Activated T-cell treated with anti-CD3 and anti-CD28 coated beads, Interleukin-2, amount 50 U/mL, for 72 hours (primary cell): ENCODE measurements around the gene GNAI1. TPM values are rescaled to one million over a fixed set of nuclear protein-coding genes. Genes with fewer than 3 reads are reported as not detected.

Experiments
- ATAC-seq, 2 donors: fragments of 150-1000 bp; cut with Tn5 transposase; replicated peaks in 1 of 2; 2 replicates each; pipeline ENCODE4 v1.10.0; 2021; ENCODE audit warnings: moderate library complexity in 2 of 2, mild to moderate bottlenecking in 1 of 2
- DNase-seq, 2 donors: peaks; one replicate each; pipeline ENCODE4 v3.0.0; 2021 to 2022; ENCODE audit warnings: mixed read lengths in 1 of 2
- H3K27ac Mint-ChIP-seq: one replicate; pipeline ENCODE4 v1.8.0; 2022; ENCODE audit warnings: mild to moderate bottlenecking, moderate library complexity, mixed read lengths
- H3K27me3 Mint-ChIP-seq: one replicate; pipeline ENCODE4 v1.8.0; 2022; ENCODE audit warnings: low read depth, mixed read lengths
- H3K36me3 Mint-ChIP-seq, 2 donors: one replicate each; pipeline ENCODE4 v1.8.0; 2022; ENCODE audit warnings: mixed read lengths in 2 of 2, mild to moderate bottlenecking in 1 of 2; ENCODE audit not compliant: insufficient read depth in 2 of 2
- H3K4me1 Mint-ChIP-seq: one replicate; pipeline ENCODE4 v1.8.0; 2022; ENCODE audit warnings: low read depth, mixed read lengths
- H3K4me3 Mint-ChIP-seq, 2 donors: one replicate each; pipeline ENCODE4 v1.8.0; 2022; ENCODE audit warnings: mild to moderate bottlenecking in 2 of 2, mixed read lengths in 2 of 2, moderate library complexity in 2 of 2
- H3K9me3 Mint-ChIP-seq, 2 donors: one replicate each; pipeline ENCODE4 v1.8.0; 2022; ENCODE audit warnings: mixed read lengths in 2 of 2
- total RNA-seq, 2 donors: library from RNA; stranded (reverse); gene quantifications; one replicate each; pipeline ENCODE4 v1.2.3, GENCODE V29; 2022

GNAI1 gene
- total RNA-seq, 2 donors from 2014 or later = 4.0 to 4.4 TPM

- no peaks in the 10 kb centered on the region for H3K4me1 Mint-ChIP-seq
- no peak overlapping the region for H3K27ac Mint-ChIP-seq
- DNase-seq (no peak), ATAC-seq (no peak)
- no peaks in the 10 kb centered on the region for H3K36me3 Mint-ChIP-seq
- peaks cover 8% of the 10 kb centered on the region for H3K27me3 Mint-ChIP-seq
- no peak overlapping the region for H3K4me3 Mint-ChIP-seq
- H3K9me3 Mint-ChIP-seq = peaks cover 2 to 5% of the 10 kb centered on the region in 2 donors
Measured at GRCh38 chr7:80260606-80261005, 126.0 kb downstream of the GNAI1 start.

DNA sequence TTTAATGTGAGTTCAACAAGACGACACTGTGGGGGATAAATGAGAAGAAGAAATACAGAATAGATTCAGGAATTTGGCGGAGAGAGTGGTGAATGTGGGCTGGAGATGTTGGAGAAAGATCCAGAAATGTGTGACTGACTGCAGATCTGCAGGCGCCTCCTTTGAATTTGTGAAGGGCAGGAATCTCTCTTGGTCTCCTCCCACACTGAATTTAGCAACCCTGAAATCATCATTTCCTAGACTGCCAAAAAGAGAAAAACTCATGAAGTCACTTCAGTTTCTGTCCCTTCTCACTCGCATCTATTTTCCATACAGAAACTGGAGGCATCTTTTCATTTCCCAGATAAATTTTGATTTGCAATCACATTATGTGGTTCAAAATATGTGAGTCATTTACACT, 128.7 kb downstream of the GNAI1 start:
- Mint-ChIP-seq H3K27me3 (no peaks in the 10 kb centered on the region), H3K4me1 (no peaks in the 10 kb centered on the region), H3K4me3 (no peak overlapping the region), H3K9me3 (peaks cover 0 to 2% of the 10 kb centered on the region in 2 donors), H3K27ac (no peak overlapping the region), H3K36me3 (no peaks in the 10 kb centered on the region)
- no peak for DNase-seq
- no peak for ATAC-seq

- no peak for DNase-seq
- Mint-ChIP-seq H3K27me3 (no peaks in the 10 kb centered on the region), H3K9me3 (peaks cover 0 to 2% of the 10 kb centered on the region in 2 donors), H3K4me3 (no peak overlapping the region), H3K36me3 (no peaks in the 10 kb centered on the region), H3K4me1 (no peaks in the 10 kb centered on the region), H3K27ac (no peak overlapping the region)
- no peak for ATAC-seq
Measured at GRCh38 chr7:80263821-80264220, 129.2 kb downstream of the GNAI1 start.

DNA sequence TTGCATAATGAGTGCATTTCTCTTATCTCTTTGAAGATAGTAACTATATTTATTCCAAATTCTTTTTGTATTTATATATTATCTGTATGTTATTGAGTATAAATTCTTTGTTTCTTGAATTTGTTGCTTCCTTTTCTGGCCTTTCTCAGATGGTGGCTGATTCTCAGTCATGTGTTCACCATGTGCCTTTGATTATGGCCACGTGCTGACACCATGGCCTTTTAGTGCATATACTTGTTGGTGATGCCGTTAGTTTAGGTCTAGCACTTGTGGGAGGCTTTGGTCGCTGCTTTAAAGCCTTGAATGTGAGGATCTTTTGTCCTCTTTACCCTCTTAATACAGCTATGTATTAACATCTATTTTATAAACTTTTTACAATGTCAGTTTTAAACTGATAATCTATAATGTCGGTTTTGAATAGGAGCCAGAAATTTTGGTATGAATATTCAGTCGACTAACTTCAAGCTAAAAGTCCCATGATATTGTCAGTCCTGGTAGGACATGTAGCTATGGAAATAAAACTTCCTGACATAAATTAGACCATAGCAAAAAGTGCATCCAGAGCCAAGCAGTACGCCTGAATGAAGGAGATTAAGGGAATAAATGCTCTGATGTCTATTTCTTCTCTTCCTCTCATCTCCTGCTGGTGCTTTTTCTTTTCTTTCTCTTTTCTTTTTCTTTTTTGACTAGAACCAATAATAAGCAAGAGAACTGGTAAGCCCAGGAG, 130.3 kb downstream of the GNAI1 start:
- DNase-seq = no peak
- Mint-ChIP-seq H3K9me3 (peaks cover 0 to 2% of the 10 kb centered on the region in 2 donors), H3K4me3 (no peak overlapping the region), H3K36me3 (no peaks in the 10 kb centered on the region), H3K27ac (no peak overlapping the region), H3K27me3 (no peaks in the 10 kb centered on the region), H3K4me1 (no peaks in the 10 kb centered on the region)
- no peak for ATAC-seq

- no peak for ATAC-seq
- no peak overlapping the region for H3K4me3 Mint-ChIP-seq
- no peaks in the 10 kb centered on the region for H3K4me1 Mint-ChIP-seq
- H3K36me3 Mint-ChIP-seq = no peaks in the 10 kb centered on the region
- DNase-seq = no peak
- H3K9me3 Mint-ChIP-seq = no peaks in the 10 kb centered on the region
- H3K27ac Mint-ChIP-seq = no peak overlapping the region
- H3K27me3 Mint-ChIP-seq = no peaks in the 10 kb centered on the region
Measured at GRCh38 chr7:80272560-80273239, 138.1 kb downstream of the GNAI1 start.

- no peaks in the 10 kb centered on the region for H3K4me1 Mint-ChIP-seq
- no peak overlapping the region for H3K4me3 Mint-ChIP-seq
- no peaks in the 10 kb centered on the region for H3K36me3 Mint-ChIP-seq
- ATAC-seq (no peak), DNase-seq (no peak)
- no peaks in the 10 kb centered on the region for H3K9me3 Mint-ChIP-seq
- H3K27me3 Mint-ChIP-seq = no peaks in the 10 kb centered on the region
- H3K27ac Mint-ChIP-seq = no peak overlapping the region
Measured at GRCh38 chr7:80273327-80273726, 138.7 kb downstream of the GNAI1 start.

DNA sequence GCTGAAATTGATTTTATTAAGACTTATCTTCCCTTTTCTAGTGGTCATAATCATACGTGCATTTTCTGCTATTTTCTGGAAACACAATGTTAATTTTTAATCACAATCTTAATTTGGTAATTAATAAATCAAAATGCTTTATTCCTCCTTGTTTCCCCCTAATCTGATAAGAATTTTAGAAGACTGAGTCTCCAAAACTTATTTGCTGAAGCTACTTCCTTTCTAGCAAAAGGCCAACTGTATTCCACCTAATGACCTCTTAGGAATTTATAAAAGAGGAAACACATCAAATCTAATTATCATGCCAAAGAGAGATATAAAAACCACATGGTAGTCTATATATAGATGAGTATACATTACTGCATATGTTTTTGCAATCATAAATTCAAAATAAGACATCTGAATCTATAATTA, 140.6 kb downstream of the GNAI1 start:
- Mint-ChIP-seq H3K36me3 (no peaks in the 10 kb centered on the region), H3K27me3 (no peaks in the 10 kb centered on the region), H3K4me1 (no peaks in the 10 kb centered on the region), H3K4me3 (no peak overlapping the region), H3K9me3 (no peaks in the 10 kb centered on the region), H3K27ac (no peak overlapping the region)
- no peak for ATAC-seq
- no peak for DNase-seq
